Esophagus muscularis mucosa (tissue), 4 donors: ENCODE results near the gene TBL3. TPM values are rescaled to one million over a fixed set of nuclear protein-coding genes. Genes with fewer than 3 reads are reported as not detected.
A peak's percentile ranks its signal among the peaks of the same experiment; 100 is the strongest.

Source experiments
- DNase-seq: peaks from one replicate; pipeline ENCODE4 v3.0.0-alpha.2; 2017; ENCODE audit errors: extremely low spot score
- H3K27ac ChIP-seq, 4 donors: fragments of 200-600 bp; sonication (generic); replicated peaks in 1 of 4; 1 replicate in 3 of 4; 2 replicates in 1 of 4; pipeline ENCODE4 v1.5.1; 2016 to 2019; ENCODE audit warnings: mild to moderate bottlenecking in 1 of 4
- H3K27me3 ChIP-seq, 4 donors: fragments of 200-600 bp; sonication (generic); one replicate each; pipeline versions ENCODE4 v1.5.1 to v1.6.0; 2016 to 2019
- H3K36me3 ChIP-seq, 4 donors: fragments of 200-600 bp; sonication (generic); one replicate each; pipeline ENCODE4 v1.5.1; 2016 to 2019
- H3K4me1 ChIP-seq, 4 donors: fragments of 200-600 bp; sonication (generic); one replicate each; pipeline ENCODE4 v1.5.1; 2016 to 2019
- H3K4me3 ChIP-seq, 4 donors: fragments of 200-600 bp; sonication (generic); 1 replicate in 2 of 4; 2 replicates in 2 of 4; pipeline ENCODE4 v1.5.1; 2016 to 2019; ENCODE audit warnings: mild to moderate bottlenecking in 4 of 4, moderate library complexity in 1 of 4
- H3K9me3 ChIP-seq, 4 donors: fragments of 200-600 bp; sonication (generic); 1 replicate in 3 of 4; 2 replicates in 1 of 4; pipeline ENCODE4 v1.5.1; 2016 to 2019
- EP300 ChIP-seq: sonication (generic); formaldehyde crosslinking; IDR thresholded peaks from one replicate; pipeline ENCODE4 v1.6.1; 2017; ENCODE audit warnings: antibody characterized with exemption
- POLR2A ChIP-seq: fragments of 450-650 bp; IDR thresholded peaks from one replicate; pipeline ENCODE4 v1.6.1; 2017; ENCODE audit warnings: antibody characterized with exemption, moderate library complexity, mild to moderate bottlenecking, low read depth
- POLR2AphosphoS5 ChIP-seq, 2 donors: sonication (generic); formaldehyde crosslinking; IDR thresholded peaks; one replicate each; pipeline ENCODE4 v1.6.1; 2017; ENCODE audit warnings: antibody characterized with exemption in 2 of 2
- WGBS: methylation state at CpG from one replicate; pipeline ENCODE4 v1.1.5; 2018; 5-methylcytosine and 5-hydroxymethylcytosine counted together
- intact Hi-C: fragments of 100-400 bp; cut with DNase I; formaldehyde crosslinking; loops from one replicate; pipeline ENCODE4 v1.15.1; 2023
- total RNA-seq, 4 donors: library from RNA; depleted of rRNA; stranded (reverse); fragments of >200 nt; gene quantifications; one replicate each; pipeline versions ENCODE4 v1.1.0 to v1.2.1, GENCODE V29; 2016
- TF ChIP-seq, protein P1 (sequence below), 3 experiments: fragments of 200-600 bp in 2 of 3; fragments of 450-650 bp in 1 of 3; sonication (generic) in 2 of 3; IDR thresholded peaks; one replicate each; pipeline ENCODE4 v1.5.1; 2017 to 2019; ENCODE audit warnings: antibody characterized with exemption in 3 of 3, mild to moderate bottlenecking in 2 of 3, moderate library complexity in 1 of 3

TBL3 gene
- total RNA-seq, 4 donors from 2014 or later = 27.0 to 42.9 (median 36.9) TPM

DNA sequence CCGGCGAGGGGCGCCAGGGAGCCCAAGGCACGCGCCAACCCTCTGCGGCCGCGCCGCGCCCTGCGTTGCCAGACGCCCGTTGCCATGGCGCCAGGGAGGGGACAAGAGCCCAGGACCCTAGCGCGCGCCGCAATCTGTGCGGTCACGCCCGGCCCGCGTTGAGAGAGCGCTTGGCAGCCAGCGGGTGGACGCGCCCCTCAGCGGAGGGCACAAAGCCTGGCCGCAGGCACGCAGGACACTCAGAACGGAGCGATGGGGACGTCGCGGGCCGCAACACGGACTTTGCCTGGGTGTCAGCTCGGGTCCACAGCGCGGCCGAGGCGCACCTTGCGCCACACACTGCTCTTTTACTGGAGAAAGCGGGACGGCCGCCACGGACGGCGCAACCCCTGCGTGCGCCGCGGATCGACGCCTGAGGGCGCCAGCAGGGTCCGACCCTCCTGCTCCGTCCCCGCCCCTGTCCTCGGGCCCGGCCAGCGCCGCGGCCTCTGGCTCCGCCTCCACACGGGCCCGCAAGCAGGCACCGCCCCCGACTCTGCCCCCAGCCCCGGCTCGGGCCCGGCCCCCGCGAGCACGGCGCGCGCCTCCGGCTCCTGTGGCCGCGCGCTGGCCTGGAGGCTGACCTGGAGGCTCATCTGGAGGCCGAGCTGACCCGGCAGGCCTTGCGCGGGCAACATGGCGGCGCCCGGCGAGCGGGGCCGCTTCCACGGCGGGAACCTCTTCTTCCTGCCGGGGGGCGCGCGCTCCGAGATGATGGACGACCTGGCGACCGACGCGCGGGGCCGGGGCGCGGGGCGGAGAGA is 11.9 kb downstream of the TBL3 start, which contains the start of gene GFER:
Gene GFER (plus strand): TSS at position 650 of the 803 bp plus-strand sequence. CDS start 26 bp downstream, at position 676.
- TF ChIP-seq, protein P1, sequence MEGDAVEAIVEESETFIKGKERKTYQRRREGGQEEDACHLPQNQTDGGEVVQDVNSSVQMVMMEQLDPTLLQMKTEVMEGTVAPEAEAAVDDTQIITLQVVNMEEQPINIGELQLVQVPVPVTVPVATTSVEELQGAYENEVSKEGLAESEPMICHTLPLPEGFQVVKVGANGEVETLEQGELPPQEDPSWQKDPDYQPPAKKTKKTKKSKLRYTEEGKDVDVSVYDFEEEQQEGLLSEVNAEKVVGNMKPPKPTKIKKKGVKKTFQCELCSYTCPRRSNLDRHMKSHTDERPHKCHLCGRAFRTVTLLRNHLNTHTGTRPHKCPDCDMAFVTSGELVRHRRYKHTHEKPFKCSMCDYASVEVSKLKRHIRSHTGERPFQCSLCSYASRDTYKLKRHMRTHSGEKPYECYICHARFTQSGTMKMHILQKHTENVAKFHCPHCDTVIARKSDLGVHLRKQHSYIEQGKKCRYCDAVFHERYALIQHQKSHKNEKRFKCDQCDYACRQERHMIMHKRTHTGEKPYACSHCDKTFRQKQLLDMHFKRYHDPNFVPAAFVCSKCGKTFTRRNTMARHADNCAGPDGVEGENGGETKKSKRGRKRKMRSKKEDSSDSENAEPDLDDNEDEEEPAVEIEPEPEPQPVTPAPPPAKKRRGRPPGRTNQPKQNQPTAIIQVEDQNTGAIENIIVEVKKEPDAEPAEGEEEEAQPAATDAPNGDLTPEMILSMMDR (IDR thresholded peaks at IDR 0.05) = peak; percentile 38 to 53 (median 47)
- no peak for TF ChIP-seq POLR2A
- peak; percentile 61 to 67 for TF ChIP-seq POLR2AphosphoS5 (IDR thresholded peaks at IDR 0.05)
- Histone ChIP-seq H3K4me1 (peaks cover 37 to 55% (median 46%) of the 10 kb centered on the region in 4 donors), H3K4me3 (peak within 1 kb of the TSS; percentile 75 to 96 (median 85)), H3K27me3 (peaks cover 0 to 49% (median 36%) of the 10 kb centered on the region in 4 donors), H3K27ac (peak within 1 kb of the TSS; percentile 70 to 81 (median 80)), H3K9me3 (no peaks in the 10 kb centered on the region), H3K36me3 (peaks cover 14 to 33% (median 26%) of the 10 kb centered on the region in 4 donors)
- WGBS = 3% methylated on average over 10 of the region's 109 CpGs
- DNase-seq = peak; percentile 93
- intact Hi-C loops = no loop called here

- TF ChIP-seq POLR2A = peak; percentile 27
- no peak for TF ChIP-seq POLR2AphosphoS5 (IDR thresholded peaks at IDR 0.05)
- H3K27ac ChIP-seq = peak overlapping the region; percentile 70 to 81 (median 80)
- DNase-seq = no peak
- peaks cover 31 to 52% (median 44%) of the 10 kb centered on the region in 4 donors for H3K4me1 ChIP-seq
- intact Hi-C loops = no loop called here
- WGBS = 29% methylated on average over 22 of the region's 58 CpGs
- H3K9me3 ChIP-seq = no peaks in the 10 kb centered on the region
- peak overlapping the region; percentile 75 to 96 (median 85) for H3K4me3 ChIP-seq
- peaks cover 3 to 49% (median 36%) of the 10 kb centered on the region in 4 donors for H3K27me3 ChIP-seq
- peaks cover 11 to 30% (median 23%) of the 10 kb centered on the region in 4 donors for H3K36me3 ChIP-seq
Observed at GRCh38 chr16:1984347-1985225, 12.7 kb downstream of the TBL3 start.

- DNase-seq = no peak
- Histone ChIP-seq H3K36me3 (peaks cover 11 to 30% (median 23%) of the 10 kb centered on the region in 4 donors), H3K9me3 (no peaks in the 10 kb centered on the region), H3K4me1 (peaks cover 27 to 52% (median 44%) of the 10 kb centered on the region in 4 donors), H3K27ac (no peak overlapping the region), H3K4me3 (peak overlapping the region in 2 of 4 donors; percentile 93 to 96), H3K27me3 (peaks cover 3 to 49% (median 33%) of the 10 kb centered on the region in 4 donors)
- WGBS = 97% methylated on average over 10 of the region's 14 CpGs
- intact Hi-C loops = no loop called here
- TF ChIP-seq, protein P1 (IDR thresholded peaks at IDR 0.05) = no peak
- TF ChIP-seq POLR2AphosphoS5 (IDR thresholded peaks at IDR 0.05) = no peak
- TF ChIP-seq POLR2A = no peak
- TF ChIP-seq EP300 = no peak
Observed at GRCh38 chr16:1985466-1986150, 13.8 kb downstream of the TBL3 start.

GRCh38 chr16:1987198-1987597 is 15.3 kb downstream of the TBL3 start:
- 75% methylated on average over 6 of the region's 10 CpGs for WGBS
- DNase-seq = no peak
- Histone ChIP-seq H3K9me3 (no peaks in the 10 kb centered on the region), H3K27ac (no peak overlapping the region), H3K27me3 (peaks cover 3 to 49% (median 32%) of the 10 kb centered on the region in 4 donors), H3K4me1 (peaks cover 42 to 64% (median 58%) of the 10 kb centered on the region in 4 donors), H3K4me3 (no peak overlapping the region), H3K36me3 (peaks cover 11 to 30% (median 23%) of the 10 kb centered on the region in 4 donors)
- intact Hi-C loops = no loop called here
- TF ChIP-seq EP300 = no peak
- TF ChIP-seq, protein P1 (IDR thresholded peaks at IDR 0.05) = no peak
